Heart right ventricle (tissue), 16 donors: ENCODE data around the gene GTF3C1. TPM values are rescaled to one million over a fixed set of nuclear protein-coding genes. Genes with fewer than 3 reads are reported as not detected.
A peak's percentile ranks its signal among the peaks of the same experiment; 100 is the strongest.

Source experiments
- ATAC-seq, 8 donors: fragments of 200-7000 bp; cut with Tn5 transposase; one replicate each; pipeline ENCODE4 v1.9.1; 2020; ENCODE audit warnings: mild to moderate bottlenecking in 8 of 8, moderate library complexity in 8 of 8, moderate number of reproducible peaks in 1 of 8
- DNase-seq, 2 donors: peaks; one replicate each; pipeline ENCODE4 v3.0.0-alpha.2; 2020
- H3K27ac ChIP-seq, 10 donors: fragments of 200-600 bp; sonication (generic) in 2 of 10; one replicate each; pipeline versions ENCODE4 v1.5.0 to v1.8.0; 2020 to 2022; ENCODE audit warnings: mild to moderate bottlenecking in 3 of 10
- H3K27me3 ChIP-seq, 7 donors: fragments of 200-600 bp; one replicate each; pipeline ENCODE4 v1.8.0; 2021 to 2022; ENCODE audit warnings: mild to moderate bottlenecking in 2 of 7
- H3K36me3 ChIP-seq, 9 donors: fragments of 200-600 bp; sonication (generic) in 1 of 9; one replicate each; pipeline versions ENCODE4 v1.5.0 to v1.8.0; 2020 to 2022; ENCODE audit warnings: mild to moderate bottlenecking in 2 of 9
- H3K4me1 ChIP-seq, 9 donors: fragments of 200-600 bp; sonication (generic) in 1 of 9; one replicate each; pipeline versions ENCODE4 v1.5.0 to v1.8.0; 2020 to 2022; ENCODE audit warnings: mild to moderate bottlenecking in 4 of 9
- H3K4me3 ChIP-seq, 10 donors: fragments of 200-600 bp; sonication (generic) in 2 of 10; one replicate each; pipeline versions ENCODE4 v1.5.0 to v1.8.0; 2020 to 2022; ENCODE audit warnings: mild to moderate bottlenecking in 7 of 10, moderate library complexity in 2 of 10
- H3K9me3 ChIP-seq, 11 donors: fragments of 200-600 bp in 10 of 11; sonication (generic) in 2 of 11; one replicate each; pipeline versions ENCODE4 v1.5.0 to v1.8.0; 2013 to 2022; ENCODE audit warnings: mild to moderate bottlenecking in 2 of 11, control low read depth in 1 of 11, moderate library complexity in 1 of 11
- WGBS, 2 donors: extraction: QIAGEN DNeasy Blood & Tissue Kit; methylation state at CpG; one replicate each; pipeline ENCODE4 v1.1.7; 2013; ENCODE audit warnings: inconsistent platforms in 1 of 2; 5-methylcytosine and 5-hydroxymethylcytosine counted together
- intact Hi-C, 10 donors: fragments of 100-400 bp; cut with DNase I; formaldehyde crosslinking; loops; one replicate each; pipeline versions ENCODE4 v1.11.1 to v1.14.2; 2022
- polyA plus RNA-seq, 2 donors: library from polyadenylated mRNA; stranded (reverse); fragments of 200-250 nt; gene quantifications; one replicate each; pipeline ENCODE4 v1.2.3, GENCODE V29; 2013
- total RNA-seq, 10 donors: library from RNA; stranded (reverse); fragmentation: NEBNext Ultra II Directional in 3 of 10; extraction: Animal tissue kit (Norgen Biotek cat#: 25700) in 3 of 10; gene quantifications; one replicate each; pipeline versions ENCODE4 v1.2.1 to v1.2.4, GENCODE V29; 2021 to 2023
- TF ChIP-seq, protein P1 (sequence below), 9 donors: fragments of 200-600 bp; sonication (generic) in 2 of 9; IDR thresholded peaks; one replicate each; pipeline versions ENCODE4 v1.5.0 to v1.8.0; 2021 to 2022; ENCODE audit warnings: antibody characterized with exemption in 9 of 9, mild to moderate bottlenecking in 5 of 9, moderate library complexity in 1 of 9
- donor health status: Arrhythmogenic right ventricular cardiomyopathy.
- donor health status: ischemic (EF 13 %, LVEDD 7.1; RV severe dilation, severe dysfunction).
- donor health status: healthy with polysubstance abuse.
- donor health status: DM: no; HTN: yes; CAD: no.
- donor health status: DM: no; HTN: no; CAD: no.
- donor health status: ischemic (EF 25% LVEDD 6.9; RV normal size, moderate dysfunction).
- donor health status: ischemic (EF 25% LVEDD 5.7; RV mildly dilated, moderate dysfunction).
- donor health status: healthy.
- donor health status: DM: yes; HTN: yes; CAD: no.
- donor health status: Ischemic cardiomyopathy.
- donor health status: ischemic (EF 35%, LVEDD 5.7; RV mildly dilated, moderate dysfunction).
- donor health status: nonischemic (EF 11% LVEDD 7.7; RV severe dilation, severe dysfunction).
- donor health status: DM: yes; HTN: yes; CAD: no.
- donor health status: PGD.
- donor health status: ischemic (EF 29% LVEDD 5.4; RV normal size, mild dysfunction).
- donor health status: nonischemic (EF 23%, LVEDD 6.1; RV moderate dilation, normal function).

GTF3C1 gene
- total and polyA plus RNA-seq, 12 donors, result 48.1 to 133 (median 62.8) TPM

DNA sequence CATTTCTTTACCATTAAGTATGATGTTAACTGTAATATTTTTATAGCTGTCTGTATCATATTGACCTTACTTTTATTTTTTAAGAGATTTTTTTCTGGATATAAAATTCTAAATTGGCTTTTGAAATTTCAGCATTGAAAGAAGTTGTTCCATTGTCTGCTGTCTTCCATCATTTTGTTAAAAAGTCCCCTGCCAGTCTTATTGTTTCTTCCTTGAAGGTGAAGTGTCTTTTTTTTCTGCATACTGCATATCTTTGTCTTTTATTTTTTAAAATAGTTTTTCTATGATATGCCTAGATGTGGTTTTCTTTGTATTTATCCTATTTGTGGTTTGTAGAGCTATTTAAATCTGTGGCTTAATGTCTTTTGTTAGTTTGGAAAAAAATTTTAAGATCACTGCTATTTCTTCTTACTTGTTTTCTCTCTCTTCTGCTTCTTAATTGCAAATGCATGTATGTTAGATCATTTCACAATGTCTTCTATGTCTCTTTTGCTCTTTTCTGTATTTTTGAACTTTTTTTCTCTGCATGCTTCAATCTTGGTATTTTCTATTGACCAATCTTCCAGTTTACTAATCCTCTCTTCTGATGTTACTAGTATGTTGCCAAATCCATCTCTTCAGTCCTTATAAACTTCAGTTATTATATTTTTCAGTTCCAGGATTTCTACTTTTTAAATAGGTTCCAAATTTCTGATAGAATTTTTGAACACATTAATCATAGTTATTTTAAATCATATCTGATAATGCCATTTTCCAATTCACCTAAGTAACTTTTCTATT is 127.6 kb downstream of the GTF3C1 start:
- H3K36me3 ChIP-seq, result no peaks in the 10 kb centered on the region
- DNase-seq (no peak), ATAC-seq (no peak)
- TF ChIP-seq, protein P1, sequence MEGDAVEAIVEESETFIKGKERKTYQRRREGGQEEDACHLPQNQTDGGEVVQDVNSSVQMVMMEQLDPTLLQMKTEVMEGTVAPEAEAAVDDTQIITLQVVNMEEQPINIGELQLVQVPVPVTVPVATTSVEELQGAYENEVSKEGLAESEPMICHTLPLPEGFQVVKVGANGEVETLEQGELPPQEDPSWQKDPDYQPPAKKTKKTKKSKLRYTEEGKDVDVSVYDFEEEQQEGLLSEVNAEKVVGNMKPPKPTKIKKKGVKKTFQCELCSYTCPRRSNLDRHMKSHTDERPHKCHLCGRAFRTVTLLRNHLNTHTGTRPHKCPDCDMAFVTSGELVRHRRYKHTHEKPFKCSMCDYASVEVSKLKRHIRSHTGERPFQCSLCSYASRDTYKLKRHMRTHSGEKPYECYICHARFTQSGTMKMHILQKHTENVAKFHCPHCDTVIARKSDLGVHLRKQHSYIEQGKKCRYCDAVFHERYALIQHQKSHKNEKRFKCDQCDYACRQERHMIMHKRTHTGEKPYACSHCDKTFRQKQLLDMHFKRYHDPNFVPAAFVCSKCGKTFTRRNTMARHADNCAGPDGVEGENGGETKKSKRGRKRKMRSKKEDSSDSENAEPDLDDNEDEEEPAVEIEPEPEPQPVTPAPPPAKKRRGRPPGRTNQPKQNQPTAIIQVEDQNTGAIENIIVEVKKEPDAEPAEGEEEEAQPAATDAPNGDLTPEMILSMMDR (IDR thresholded peaks at IDR 0.05), result no peak
- no peak overlapping the region for H3K27ac ChIP-seq
- H3K9me3 ChIP-seq, result peaks cover 0 to 36% (median 23%) of the 10 kb centered on the region in 11 donors
- H3K4me1 ChIP-seq, result peaks cover 0 to 13% (median 0%) of the 10 kb centered on the region in 9 donors
- H3K4me3 ChIP-seq, result no peak overlapping the region
- intact Hi-C loops, result no loop called here
- H3K27me3 ChIP-seq, result peaks cover 0 to 7% (median 1%) of the 10 kb centered on the region in 7 donors

DNA sequence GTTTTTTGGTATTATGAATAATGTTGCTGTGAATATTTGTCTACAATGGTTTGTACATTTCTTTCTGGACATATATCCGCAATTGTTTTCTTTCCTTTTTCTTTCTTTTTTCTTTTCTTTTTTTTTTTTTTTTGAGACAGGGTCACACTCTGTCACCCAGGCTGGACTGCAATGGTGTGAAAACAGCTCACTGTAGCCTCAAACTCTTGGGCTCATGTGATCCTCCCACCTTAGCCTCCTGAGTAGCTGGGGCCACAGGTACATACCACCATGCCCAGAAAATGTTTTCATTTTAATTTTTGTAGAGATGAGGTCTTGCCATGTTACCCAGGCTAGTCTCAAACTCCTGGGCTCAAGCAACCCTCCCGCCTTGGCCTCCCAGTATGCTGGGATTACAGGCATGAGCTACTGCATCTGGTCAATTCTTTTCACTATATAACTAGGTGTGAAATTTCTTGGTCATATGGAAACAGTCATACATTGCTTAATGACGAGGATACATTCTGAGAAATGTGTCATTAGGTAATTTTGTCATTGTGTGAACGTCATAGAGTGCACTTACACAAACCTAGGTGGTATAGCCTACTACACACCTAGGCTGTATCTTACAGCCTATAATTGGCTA is 132.6 kb downstream of the GTF3C1 start:
- WGBS, 2 donors, result 86 to 89% methylated on average over 4 of the region's 4 CpGs
- H3K9me3 ChIP-seq, result peaks cover 0 to 25% (median 11%) of the 10 kb centered on the region in 11 donors
- intact Hi-C loops, result no loop called here
- no peak overlapping the region for H3K27ac ChIP-seq
- TF ChIP-seq, protein P1 (IDR thresholded peaks at IDR 0.05), result no peak
- ATAC-seq (no peak), DNase-seq (no peak)
- peaks cover 0 to 14% (median 0%) of the 10 kb centered on the region in 9 donors for H3K4me1 ChIP-seq
- no peaks in the 10 kb centered on the region for H3K36me3 ChIP-seq
- H3K27me3 ChIP-seq, result no peaks in the 10 kb centered on the region
- no peak overlapping the region for H3K4me3 ChIP-seq

DNA sequence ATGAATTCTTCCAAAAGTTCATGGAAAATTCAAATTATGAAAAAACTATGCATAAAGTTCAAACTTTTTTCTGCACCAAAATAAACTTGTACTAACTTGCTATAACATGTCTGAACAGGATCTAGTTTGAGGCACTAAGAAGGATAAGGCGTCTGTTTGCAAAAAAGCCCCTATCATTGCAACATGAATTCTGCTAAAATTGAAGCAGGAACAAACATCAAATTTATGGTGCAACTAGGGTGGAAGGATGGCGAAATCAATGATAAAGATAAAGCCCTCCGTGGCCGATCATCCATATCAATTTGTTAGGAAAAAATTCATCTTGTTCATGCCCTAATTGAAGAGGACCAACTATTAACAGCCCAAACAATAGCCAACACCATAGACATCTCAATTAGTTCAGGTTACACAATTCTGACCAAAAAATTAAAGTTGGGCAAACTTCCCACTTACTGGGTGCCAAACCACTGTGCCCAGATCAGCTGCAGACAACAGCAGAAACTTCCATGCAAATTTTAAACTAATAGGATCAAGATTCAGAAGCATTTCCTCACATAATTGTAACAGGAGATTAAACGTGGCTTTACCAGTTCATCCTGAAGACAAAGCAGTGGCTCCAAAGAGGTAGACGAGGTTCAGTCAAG is 134.8 kb downstream of the GTF3C1 start:
- Histone ChIP-seq H3K4me3 (no peak overlapping the region), H3K27me3 (no peaks in the 10 kb centered on the region), H3K36me3 (no peaks in the 10 kb centered on the region), H3K27ac (peak overlapping the region in 1 of 10 donors; percentile 31), H3K9me3 (peaks cover 0 to 23% (median 4%) of the 10 kb centered on the region in 11 donors), H3K4me1 (peaks cover 0 to 25% (median 0%) of the 10 kb centered on the region in 9 donors)
- intact Hi-C loops, result no loop called here
- ATAC-seq (no peak), DNase-seq (no peak)
- WGBS, 2 donors, result 71 to 79% methylated on average over 6 of the region's 6 CpGs
- TF ChIP-seq, protein P1 (IDR thresholded peaks at IDR 0.05), result no peak

DNA sequence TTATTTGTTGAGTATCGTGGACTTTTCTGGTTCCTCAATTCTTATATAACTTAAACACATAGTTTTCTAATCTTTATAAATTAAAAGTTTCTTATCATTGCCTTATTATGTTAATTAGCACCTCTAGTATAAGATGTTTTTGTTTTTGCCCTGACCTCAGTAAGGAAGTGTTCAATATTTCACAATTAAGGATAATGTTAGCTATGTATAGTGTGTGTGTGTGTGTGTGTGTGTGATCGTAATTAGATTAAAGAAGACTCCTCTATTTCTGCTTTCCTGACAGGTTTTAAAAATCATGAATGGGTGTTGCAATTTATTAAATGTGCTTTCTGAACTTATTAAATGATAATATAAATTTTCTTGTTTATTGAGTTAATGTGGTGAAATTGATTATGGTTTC is 135.8 kb downstream of the GTF3C1 start:
- H3K27me3 ChIP-seq, result no peaks in the 10 kb centered on the region
- no peak overlapping the region for H3K4me3 ChIP-seq
- WGBS, 2 donors, result 81 to 83% methylated on average over 2 of the region's 2 CpGs
- H3K4me1 ChIP-seq, result peaks cover 0 to 31% (median 0%) of the 10 kb centered on the region in 9 donors
- ATAC-seq, result no peak
- H3K27ac ChIP-seq, result no peak overlapping the region
- TF ChIP-seq, protein P1 (IDR thresholded peaks at IDR 0.05), result no peak
- H3K9me3 ChIP-seq, result peaks cover 0 to 26% (median 4%) of the 10 kb centered on the region in 11 donors
- no peaks in the 10 kb centered on the region for H3K36me3 ChIP-seq
- intact Hi-C loops, result no loop called here
- no peak for DNase-seq
